HS-27A (cell line): ENCODE measurements around the gene MYO16.

Source experiments
- DNase-seq: peaks from one replicate; pipeline ENCODE4 v3.0.0-alpha.2; 2012; ENCODE audit warnings: low read depth, missing footprints

MYO16 gene

GRCh38 chr13:109154146-109154545 lies 524.7 kb downstream of the MYO16 start:
- peak; percentile 38 for DNase-seq

GRCh38 chr13:109154546-109154945 lies 525.1 kb downstream of the MYO16 start:
- peak; percentile 26 for DNase-seq

GRCh38 chr13:109154966-109155761 lies 525.8 kb downstream of the MYO16 start:
- peak; percentile 84 for DNase-seq

GRCh38 chr13:109156181-109156935 lies 526.9 kb downstream of the MYO16 start:
- DNase-seq, result peak; percentile 73

- DNase-seq, result no peak
Measured at GRCh38 chr13:109157275-109157674, 527.9 kb downstream of the MYO16 start.

- DNase-seq, result no peak
Measured at GRCh38 chr13:109158383-109158782, 529.0 kb downstream of the MYO16 start.

GRCh38 chr13:109159650-109160309 lies 530.4 kb downstream of the MYO16 start:
- DNase-seq, result no peak

- no peak for DNase-seq
Measured at GRCh38 chr13:109160357-109160756, 530.9 kb downstream of the MYO16 start.

- no peak for DNase-seq
Measured at GRCh38 chr13:109160887-109161669, 531.7 kb downstream of the MYO16 start.

GRCh38 chr13:109162248-109163036 lies 533.0 kb downstream of the MYO16 start:
- no peak for DNase-seq

GRCh38 chr13:109163037-109163379 lies 533.6 kb downstream of the MYO16 start:
- no peak for DNase-seq

GRCh38 chr13:109165417-109165904 lies 536.0 kb downstream of the MYO16 start:
- DNase-seq, result no peak

- DNase-seq, result no peak
Measured at GRCh38 chr13:109166804-109167203, 537.4 kb downstream of the MYO16 start.

- no peak for DNase-seq
Measured at GRCh38 chr13:109172136-109172535, 542.7 kb downstream of the MYO16 start.

- no peak for DNase-seq
Measured at GRCh38 chr13:109175666-109176065, 546.3 kb downstream of the MYO16 start.

- DNase-seq, result peak; percentile 70
Measured at GRCh38 chr13:109180905-109181425, 551.6 kb downstream of the MYO16 start.

- DNase-seq, result no peak
Measured at GRCh38 chr13:109182777-109183465, 553.5 kb downstream of the MYO16 start.

- no peak for DNase-seq
Measured at GRCh38 chr13:109191413-109191812, 562.0 kb downstream of the MYO16 start.

GRCh38 chr13:109192306-109192705 lies 562.9 kb downstream of the MYO16 start:
- no peak for DNase-seq

GRCh38 chr13:109196948-109197347 lies 567.5 kb downstream of the MYO16 start:
- no peak for DNase-seq
